ACHN (cell line): ENCODE results near the gene LCP1.
"Not testable (repeated sequence)": the region's sequence is repeated elsewhere in the genome, so short reads cannot be mapped to it uniquely, and the experiment has no call there.

Source experiments
- DNase-seq: peaks from one replicate; pipeline ENCODE4 v3.0.0-alpha.2; 2015
- in situ Hi-C: cut with HindIII; loops from 2 replicates; pipeline ENCODE4 v1.10.0; 2017; ENCODE audit warnings: low sequenced_read_pairs, low pct_ligation_motif_present, low pct_unique_long_range_greater_than_20kb

LCP1 gene

GRCh38 chr13:46166947-46167610 lies 14.9 kb downstream of the LCP1 start:
- in situ Hi-C loops = no loop called here
- no peak for DNase-seq

GRCh38 chr13:46166224-46166584 lies 15.8 kb downstream of the LCP1 start:
- in situ Hi-C loops = no loop called here

GRCh38 chr13:46165485-46166223 lies 16.3 kb downstream of the LCP1 start:
- DNase-seq = peak; percentile 24
- in situ Hi-C loops = no loop called here

More at GRCh38 chr13:46166224-46166584, 15.8 kb downstream of the LCP1 start:
- DNase-seq = no peak

- no peak for DNase-seq
- in situ Hi-C loops = no loop called here
Measured at GRCh38 chr13:46164661-46165060, 17.3 kb downstream of the LCP1 start.

- DNase-seq, in situ Hi-C loops: not testable (repeated sequence)
Measured at GRCh38 chr13:46162741-46163140, 19.2 kb downstream of the LCP1 start.

- in situ Hi-C loops = no loop called here
- peak; percentile 40 for DNase-seq
Measured at GRCh38 chr13:46160471-46161066, 21.4 kb downstream of the LCP1 start.

GRCh38 chr13:46160065-46160464 lies 21.9 kb downstream of the LCP1 start:
- in situ Hi-C loops = no loop called here
- DNase-seq = no peak

- no peak for DNase-seq
- in situ Hi-C loops = no loop called here
Measured at GRCh38 chr13:46158983-46159382, 23.0 kb downstream of the LCP1 start.

- no peak for DNase-seq
- in situ Hi-C loops = no loop called here
Measured at GRCh38 chr13:46158222-46158621, 23.8 kb downstream of the LCP1 start.

GRCh38 chr13:46154136-46154801 lies 27.7 kb downstream of the LCP1 start:
- no peak for DNase-seq

GRCh38 chr13:46152627-46153328 lies 29.2 kb downstream of the LCP1 start:
- in situ Hi-C loops = no loop called here
- DNase-seq = no peak

More at GRCh38 chr13:46154136-46154801, 27.7 kb downstream of the LCP1 start:
- in situ Hi-C loops = no loop called here

GRCh38 chr13:46150134-46150693 lies 31.8 kb downstream of the LCP1 start:
- in situ Hi-C loops = no loop called here
- DNase-seq = no peak

GRCh38 chr13:46149272-46150133 lies 32.5 kb downstream of the LCP1 start:
- DNase-seq = no peak
- in situ Hi-C loops = no loop called here

- in situ Hi-C loops = no loop called here
- no peak for DNase-seq
Measured at GRCh38 chr13:46146898-46147297, 35.1 kb downstream of the LCP1 start.

- in situ Hi-C loops = no loop called here
- no peak for DNase-seq
Measured at GRCh38 chr13:46145950-46146349, 36.0 kb downstream of the LCP1 start.

GRCh38 chr13:46145135-46145534 lies 36.8 kb downstream of the LCP1 start:
- DNase-seq = no peak
- in situ Hi-C loops = no loop called here

- in situ Hi-C loops = no loop called here
Measured at GRCh38 chr13:46143184-46143701, 38.7 kb downstream of the LCP1 start.

More at GRCh38 chr13:46143184-46143701, 38.7 kb downstream of the LCP1 start:
- DNase-seq = no peak
